Stomach (tissue), 9 donors: ENCODE measurements around the gene RNF121. TPM values are rescaled to one million over a fixed set of nuclear protein-coding genes. Genes with fewer than 3 reads are reported as not detected.

ENCODE experiments used
- DNase-seq, 2 donors: peaks; one replicate each; pipeline versions ENCODE4 v3.0.0 to v3.0.0-alpha.2; 2013 to 2019
- H3K27ac ChIP-seq, 5 donors: fragments of 200-600 bp in 4 of 5; sonication (generic) in 4 of 5; one replicate each; pipeline ENCODE4 v1.5.1; 2013 to 2019; ENCODE audit warnings: mild to moderate bottlenecking in 1 of 5, moderate library complexity in 1 of 5
- H3K27me3 ChIP-seq, 3 donors: fragments of 200-600 bp; sonication (generic); one replicate each; pipeline ENCODE4 v1.5.1; 2017 to 2019; ENCODE audit warnings: mixed run types in 1 of 3
- H3K36me3 ChIP-seq, 4 donors: fragments of 200-600 bp; sonication (generic); 1 replicate in 3 of 4; 2 replicates in 1 of 4; pipeline ENCODE4 v1.5.1; 2016 to 2019
- H3K4me1 ChIP-seq, 4 donors: fragments of 200-600 bp; sonication (generic); one replicate each; pipeline ENCODE4 v1.5.1; 2016 to 2019
- H3K4me3 ChIP-seq, 4 donors: fragments of 200-600 bp; sonication (generic) in 3 of 4; one replicate each; pipeline ENCODE4 v1.5.1; 2016 to 2019; ENCODE audit warnings: mild to moderate bottlenecking in 1 of 4
- H3K9me3 ChIP-seq, 4 donors: fragments of 200-600 bp; sonication (generic); one replicate each; pipeline ENCODE4 v1.5.1; 2016 to 2019
- EP300 ChIP-seq: sonication (generic); formaldehyde crosslinking; IDR thresholded peaks from one replicate; pipeline ENCODE4 v1.6.1; 2017; ENCODE audit warnings: antibody characterized with exemption
- POLR2A ChIP-seq, 4 donors: fragments of 450-650 bp; IDR thresholded peaks; one replicate each; pipeline ENCODE4 v1.6.1; 2016; ENCODE audit warnings: antibody characterized with exemption in 4 of 4, control low read depth in 2 of 4, mild to moderate bottlenecking in 1 of 4, moderate library complexity in 1 of 4
- POLR2AphosphoS5 ChIP-seq, 3 donors: sonication (generic); formaldehyde crosslinking; IDR thresholded peaks; one replicate each; pipeline ENCODE4 v1.6.1; 2016; ENCODE audit warnings: antibody characterized with exemption in 3 of 3
- WGBS, 5 donors: extraction: QIAGEN DNeasy Blood & Tissue Kit in 3 of 5; methylation state at CpG; one replicate each; pipeline versions ENCODE4 v1.1.5 to v1.1.7; 2013 to 2018; 5-methylcytosine and 5-hydroxymethylcytosine counted together
- intact Hi-C: fragments of 100-400 bp; cut with DNase I; formaldehyde crosslinking; loops from one replicate; pipeline ENCODE4 v1.15.1; 2023; ENCODE audit warnings: low total_unique reads
- polyA plus RNA-seq, 3 donors: library from polyadenylated mRNA; stranded (reverse); fragments of 200-250 nt; gene quantifications; one replicate each; pipeline ENCODE4 v1.2.3, GENCODE V29; 2013
- total RNA-seq, 5 donors: library from RNA; depleted of rRNA; stranded (reverse); fragments of >200 nt; gene quantifications; one replicate each; pipeline versions ENCODE4 v1.1.0 to v1.2.3, GENCODE V29; 2014 to 2016
- TF ChIP-seq, protein P1 (sequence below), 7 experiments: fragments of 450-650 bp in 4 of 7; fragments of 200-600 bp in 3 of 7; sonication (generic) in 3 of 7; IDR thresholded peaks; one replicate each; pipeline ENCODE4 v1.5.1; 2016 to 2019; ENCODE audit warnings: antibody characterized with exemption in 7 of 7, control low read depth in 2 of 7, mild to moderate bottlenecking in 1 of 7
- donor health status: healthy with polysubstance abuse.
- donor health status: Bipolar disorder and iron deficiency.
- donor health status: healthy.

The RNF121 gene
- total and polyA plus RNA-seq, 8 donors = 10.0 to 363 (median 20.8) TPM

DNA sequence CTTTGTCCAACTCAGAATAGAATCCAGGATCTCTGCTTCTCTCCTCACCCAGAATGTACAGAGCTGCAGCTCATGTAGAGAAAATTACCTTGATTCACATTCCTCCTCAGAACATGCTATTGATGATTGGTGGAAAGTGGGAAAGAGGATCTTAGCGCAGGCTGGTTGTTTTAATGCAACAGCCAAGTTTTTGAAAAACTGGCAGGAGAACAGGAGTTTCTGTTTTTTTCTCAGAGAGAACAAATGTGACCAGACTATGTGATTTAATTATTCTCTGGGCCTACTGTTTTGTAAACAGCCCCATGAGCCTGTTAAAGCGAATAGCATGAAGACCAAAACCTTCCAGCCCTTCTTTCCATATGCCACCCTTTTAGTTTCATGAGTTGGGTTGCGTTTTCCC, 50.8 kb downstream of the RNF121 start:
- 64 to 90% (median 81%) methylated on average over 3 of the region's 3 CpGs for WGBS, 5 donors
- H3K4me1 ChIP-seq = peaks cover 0 to 19% (median 8%) of the 10 kb centered on the region in 4 donors
- H3K36me3 ChIP-seq = peaks cover 7 to 40% (median 29%) of the 10 kb centered on the region in 4 donors
- no peak for DNase-seq
- H3K9me3 ChIP-seq = no peaks in the 10 kb centered on the region
- intact Hi-C loops = loop anchor here (5.0 kb wide), 1 partner anchor 168 kb away; no protein-coding TSS in a partner anchor
- TF ChIP-seq POLR2A (IDR thresholded peaks at IDR 0.05) (no peak), POLR2AphosphoS5 (IDR thresholded peaks at IDR 0.05) (no peak), EP300 (no peak)
- TF ChIP-seq, protein P1, sequence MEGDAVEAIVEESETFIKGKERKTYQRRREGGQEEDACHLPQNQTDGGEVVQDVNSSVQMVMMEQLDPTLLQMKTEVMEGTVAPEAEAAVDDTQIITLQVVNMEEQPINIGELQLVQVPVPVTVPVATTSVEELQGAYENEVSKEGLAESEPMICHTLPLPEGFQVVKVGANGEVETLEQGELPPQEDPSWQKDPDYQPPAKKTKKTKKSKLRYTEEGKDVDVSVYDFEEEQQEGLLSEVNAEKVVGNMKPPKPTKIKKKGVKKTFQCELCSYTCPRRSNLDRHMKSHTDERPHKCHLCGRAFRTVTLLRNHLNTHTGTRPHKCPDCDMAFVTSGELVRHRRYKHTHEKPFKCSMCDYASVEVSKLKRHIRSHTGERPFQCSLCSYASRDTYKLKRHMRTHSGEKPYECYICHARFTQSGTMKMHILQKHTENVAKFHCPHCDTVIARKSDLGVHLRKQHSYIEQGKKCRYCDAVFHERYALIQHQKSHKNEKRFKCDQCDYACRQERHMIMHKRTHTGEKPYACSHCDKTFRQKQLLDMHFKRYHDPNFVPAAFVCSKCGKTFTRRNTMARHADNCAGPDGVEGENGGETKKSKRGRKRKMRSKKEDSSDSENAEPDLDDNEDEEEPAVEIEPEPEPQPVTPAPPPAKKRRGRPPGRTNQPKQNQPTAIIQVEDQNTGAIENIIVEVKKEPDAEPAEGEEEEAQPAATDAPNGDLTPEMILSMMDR (IDR thresholded peaks at IDR 0.05) = no peak
- H3K4me3 ChIP-seq = no peak overlapping the region
- no peak overlapping the region for H3K27ac ChIP-seq
- no peaks in the 10 kb centered on the region for H3K27me3 ChIP-seq

DNA sequence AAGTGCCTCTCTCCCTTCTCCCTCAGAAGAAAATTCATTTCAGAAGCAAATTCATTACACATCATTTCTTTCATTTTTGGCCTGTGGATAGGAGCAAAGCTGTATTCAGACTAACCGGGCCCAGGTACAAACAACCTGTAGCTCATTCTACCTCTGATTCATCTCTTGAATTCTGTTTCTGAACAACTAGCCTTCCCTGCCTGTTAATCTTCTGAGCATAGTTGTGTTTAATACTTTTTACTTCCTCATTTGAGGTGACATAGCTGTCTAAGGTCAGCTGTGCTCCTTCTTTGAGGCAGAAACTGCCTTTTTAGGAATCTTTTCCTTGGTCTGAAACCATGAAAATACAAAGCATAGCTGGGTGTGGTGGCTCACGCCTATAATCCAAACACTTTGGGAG, 57.3 kb downstream of the RNF121 start:
- Histone ChIP-seq H3K4me1 (peaks cover 0 to 18% (median 6%) of the 10 kb centered on the region in 4 donors), H3K27ac (peak overlapping the region in 1 of 5 donors; percentile 9), H3K36me3 (peaks cover 11 to 50% (median 47%) of the 10 kb centered on the region in 4 donors), H3K4me3 (no peak overlapping the region), H3K9me3 (no peaks in the 10 kb centered on the region), H3K27me3 (no peaks in the 10 kb centered on the region)
- WGBS, 5 donors = 85 to 88% (median 87%) methylated on average over 2 of the region's 2 CpGs
- DNase-seq = no peak
- TF ChIP-seq POLR2AphosphoS5 (IDR thresholded peaks at IDR 0.05) = no peak
- TF ChIP-seq, protein P1 (IDR thresholded peaks at IDR 0.05) = no peak
- TF ChIP-seq EP300 = no peak
- TF ChIP-seq POLR2A (IDR thresholded peaks at IDR 0.05) = no peak
- intact Hi-C loops = no loop called here

DNA sequence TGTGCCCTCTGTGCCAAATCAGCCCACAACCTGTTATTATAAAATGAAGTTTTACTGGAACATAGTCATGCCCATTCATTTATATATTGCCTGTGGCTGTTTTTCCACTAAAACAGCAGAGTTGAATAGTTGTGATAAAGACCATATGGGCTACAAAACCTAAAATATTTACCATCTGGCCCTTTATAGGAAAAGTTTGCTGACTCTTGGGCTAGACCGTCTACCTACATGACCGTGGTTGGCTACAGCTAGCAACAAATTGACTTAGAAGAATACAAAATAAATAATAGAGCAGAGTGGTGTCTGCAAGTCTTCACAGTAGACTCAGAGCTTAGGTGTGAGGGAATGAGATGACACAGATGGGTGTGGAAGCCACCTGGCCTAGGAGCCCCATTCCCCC, 58.7 kb downstream of the RNF121 start:
- Histone ChIP-seq H3K4me3 (no peak overlapping the region), H3K27me3 (no peaks in the 10 kb centered on the region), H3K4me1 (peaks cover 0 to 18% (median 6%) of the 10 kb centered on the region in 4 donors), H3K9me3 (no peaks in the 10 kb centered on the region), H3K27ac (peak overlapping the region in 2 of 5 donors; percentile 46 to 59), H3K36me3 (peaks cover 11 to 60% (median 51%) of the 10 kb centered on the region in 4 donors)
- 33 to 43% (median 40%) methylated on average over 2 of the region's 2 CpGs for WGBS, 5 donors
- DNase-seq = peak in 1 of 2 donors; percentile 19
- TF ChIP-seq, protein P1 (IDR thresholded peaks at IDR 0.05) = no peak
- no peak for TF ChIP-seq EP300
- intact Hi-C loops = no loop called here

DNA sequence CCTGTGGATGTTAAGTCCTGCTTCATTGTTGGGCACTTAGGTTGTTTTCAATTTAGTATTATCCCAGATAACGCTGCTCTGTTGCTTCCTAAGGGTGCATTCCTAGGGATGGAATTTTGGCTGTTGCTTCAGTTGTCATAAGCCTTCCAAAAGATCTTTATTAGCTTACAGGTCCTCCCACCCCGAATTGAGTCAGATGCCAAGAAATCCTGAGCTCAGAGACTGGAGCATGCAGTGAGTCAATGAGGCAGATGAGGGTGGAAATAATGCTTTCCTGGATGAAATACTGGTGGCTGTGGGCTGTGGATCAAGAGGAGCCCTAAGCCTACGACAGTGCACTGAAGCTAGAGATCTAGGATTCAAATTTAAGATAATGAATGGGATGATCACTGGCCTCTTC, 59.2 kb downstream of the RNF121 start:
- peak in 1 of 2 donors; percentile 67 for DNase-seq
- intact Hi-C loops = no loop called here
- WGBS, 5 donors = 60 to 81% (median 72%) methylated on average over 3 of the region's 3 CpGs
- Histone ChIP-seq H3K4me3 (no peak overlapping the region), H3K36me3 (peaks cover 11 to 55% (median 49%) of the 10 kb centered on the region in 4 donors), H3K4me1 (peaks cover 0 to 18% (median 6%) of the 10 kb centered on the region in 4 donors), H3K27me3 (no peaks in the 10 kb centered on the region), H3K27ac (peak overlapping the region in 2 of 5 donors; percentile 46 to 59), H3K9me3 (no peaks in the 10 kb centered on the region)
- no peak for TF ChIP-seq POLR2A (IDR thresholded peaks at IDR 0.05)
- TF ChIP-seq, protein P1 (IDR thresholded peaks at IDR 0.05) = no peak
- TF ChIP-seq POLR2AphosphoS5 (IDR thresholded peaks at IDR 0.05) = no peak
- no peak for TF ChIP-seq EP300
